Kidney (tissue), 14 donors: ENCODE data around the gene SLC24A4. TPM values are rescaled to one million over a fixed set of nuclear protein-coding genes. Genes with fewer than 3 reads are reported as not detected.

Experiments
- DNase-seq, 5 donors: peaks; one replicate each; pipeline ENCODE4 v3.0.0-alpha.2; 2013 to 2020
- FAIRE-seq: peaks from 2 replicates; lab custom pipeline; 2012; peaks lifted over from hg19 to GRCh38; lab: Jason Lieb, UNC
- H3K27ac ChIP-seq, 2 donors: one replicate each; pipeline ENCODE4 v1.7.0; 2013; ENCODE audit warnings: low read depth in 2 of 2, low read length in 2 of 2, inconsistent platforms in 1 of 2
- H3K27me3 ChIP-seq: one replicate; pipeline ENCODE4 v1.7.1; 2013; ENCODE audit warnings: low read length, inconsistent platforms; ENCODE audit not compliant: control insufficient read depth, insufficient read depth
- H3K36me3 ChIP-seq, 3 donors: one replicate each; pipeline versions ENCODE4 v1.7.0 to v1.7.1; 2013; ENCODE audit warnings: low read length in 3 of 3, control low read depth in 1 of 3, inconsistent platforms in 1 of 3; ENCODE audit not compliant: insufficient read depth in 3 of 3, control insufficient read depth in 2 of 3
- H3K4me1 ChIP-seq, 3 donors: one replicate each; pipeline versions ENCODE4 v1.7.0 to v1.7.1; 2013; ENCODE audit warnings: low read length in 3 of 3, inconsistent platforms in 1 of 3, low read depth in 1 of 3; ENCODE audit not compliant: control insufficient read depth in 2 of 3, insufficient read depth in 2 of 3
- H3K4me3 ChIP-seq, 3 donors: one replicate each; pipeline versions ENCODE4 v1.7.0 to v1.8.1; 2013; ENCODE audit warnings: low read length in 3 of 3, control low read depth in 1 of 3, inconsistent platforms in 1 of 3
- H3K9ac ChIP-seq, 3 donors: one replicate each; pipeline versions ENCODE4 v1.7.0 to v1.7.1; 2013; ENCODE audit warnings: low read length in 3 of 3, control low read depth in 1 of 3, inconsistent platforms in 1 of 3
- H3K9me3 ChIP-seq, 3 donors: one replicate each; pipeline versions ENCODE4 v1.7.0 to v1.7.1; 2013; ENCODE audit warnings: low read length in 3 of 3, control low read depth in 1 of 3, inconsistent platforms in 1 of 3; ENCODE audit not compliant: control insufficient read depth in 2 of 3, insufficient read depth in 1 of 3
- CTCF ChIP-seq: IDR thresholded peaks from 3 replicates; pipeline ENCODE4 v1.5.1; 2012; ENCODE audit warnings: mild to moderate bottlenecking, moderate library complexity, borderline replicate concordance; ENCODE audit not compliant: insufficient read depth; ENCODE audit errors: extremely low read depth
- intact Hi-C: fragments of 100-400 bp; cut with DNase I; formaldehyde crosslinking; loops from one replicate; pipeline ENCODE4 v1.11.1; 2022
- polyA plus RNA-seq: library from polyadenylated mRNA; stranded (reverse); fragments of 350-450 nt; fragmentation: Illumina TruSeq; extraction: RNeasy Lipid Tissue Mini Kit (QIAGEN cat#74804); gene quantifications from one replicate; pipeline ENCODE4 v1.2.3, GENCODE V29; 2014; ENCODE audit warnings: low read depth, low replicate concordance; ENCODE audit not compliant: insufficient read depth
- total RNA-seq: library from RNA; stranded (reverse); fragmentation: NEBNext Ultra II Directional; extraction: Animal tissue kit (Norgen Biotek cat#: 25700); gene quantifications from one replicate; pipeline ENCODE4 v1.2.1, GENCODE V29; 2021
- donor health status: control.
- donor health status: control.
- donor health status: control.
- donor health status: control.
- donor health status: control.
- donor health status: DM: yes; HTN: yes; CAD: no.
- donor health status: Normal renal cell carcinoma (clear cell type).

SLC24A4 gene
- total and polyA plus RNA-seq, 2 donors from 2014 or later = 0.32 to 0.85 TPM

GRCh38 chr14:92360651-92361370, 37.8 kb downstream of the SLC24A4 start:
- Histone ChIP-seq H3K36me3 (no peaks in the 10 kb centered on the region), H3K4me3 (no peak overlapping the region), H3K27ac (no peak overlapping the region), H3K27me3 (no peaks in the 10 kb centered on the region), H3K4me1 (no peaks in the 10 kb centered on the region), H3K9ac (no peak overlapping the region), H3K9me3 (no peaks in the 10 kb centered on the region)
- FAIRE-seq (no peak), DNase-seq (no peak)
- intact Hi-C loops = no loop called here
- no peak for TF ChIP-seq CTCF

GRCh38 chr14:92362781-92363235, 39.8 kb downstream of the SLC24A4 start:
- H3K9me3 ChIP-seq = no peaks in the 10 kb centered on the region
- FAIRE-seq (no peak), DNase-seq (peak in 2 of 5 donors; percentile 18 to 91)
- H3K27ac ChIP-seq = no peak overlapping the region
- H3K4me1 ChIP-seq = no peaks in the 10 kb centered on the region
- H3K4me3 ChIP-seq = no peak overlapping the region
- H3K36me3 ChIP-seq = no peaks in the 10 kb centered on the region
- intact Hi-C loops = no loop called here
- no peaks in the 10 kb centered on the region for H3K27me3 ChIP-seq
- H3K9ac ChIP-seq = no peak overlapping the region
- TF ChIP-seq CTCF = no peak

GRCh38 chr14:92366237-92366636, 43.3 kb downstream of the SLC24A4 start:
- Histone ChIP-seq H3K9me3 (no peaks in the 10 kb centered on the region), H3K27ac (no peak overlapping the region), H3K4me1 (no peaks in the 10 kb centered on the region), H3K9ac (no peak overlapping the region), H3K27me3 (no peaks in the 10 kb centered on the region), H3K36me3 (no peaks in the 10 kb centered on the region), H3K4me3 (no peak overlapping the region)
- intact Hi-C loops = no loop called here
- no peak for DNase-seq
- no peak for TF ChIP-seq CTCF
- FAIRE-seq = no peak

- intact Hi-C loops = no loop called here
- Histone ChIP-seq H3K9ac (no peak overlapping the region), H3K4me1 (no peaks in the 10 kb centered on the region), H3K4me3 (no peak overlapping the region), H3K36me3 (no peaks in the 10 kb centered on the region), H3K9me3 (no peaks in the 10 kb centered on the region), H3K27ac (no peak overlapping the region), H3K27me3 (no peaks in the 10 kb centered on the region)
- DNase-seq (no peak), FAIRE-seq (no peak)
- no peak for TF ChIP-seq CTCF
These were observed 45.0 kb downstream of the SLC24A4 start for GRCh38 chr14:92368001-92368400.
